ENCODE measurements around the gene PKD2.

Gene PKD2

GRCh38 chr4:88054229-88054628 is 46.8 kb downstream of the PKD2 start:
- TF ChIP-seq CTCF (IDR thresholded peaks at IDR 0.05; ENCODE audit: insufficient read depth, missing control alignments) = no peak

GRCh38 chr4:88054901-88055300 is 47.5 kb downstream of the PKD2 start:
- FAIRE-seq (no peak), DNase-seq (ENCODE audit: insufficient read length, low spot score) (no peak)
- TF ChIP-seq CTCF (IDR thresholded peaks at IDR 0.05; ENCODE audit: insufficient read depth, missing control alignments) = peak; percentile 23

More at GRCh38 chr4:88054229-88054628, 46.8 kb downstream of the PKD2 start:
- DNase-seq (ENCODE audit: insufficient read length, low spot score) (no peak), FAIRE-seq (no peak)

GRCh38 chr4:88058295-88058694 is 50.9 kb downstream of the PKD2 start:
- FAIRE-seq (no peak), DNase-seq (ENCODE audit: insufficient read length, low spot score) (no peak)
- TF ChIP-seq CTCF (IDR thresholded peaks at IDR 0.05; ENCODE audit: insufficient read depth, missing control alignments) = no peak

- no peak for TF ChIP-seq CTCF (IDR thresholded peaks at IDR 0.05; ENCODE audit: insufficient read depth, missing control alignments)
- no peak for DNase-seq (ENCODE audit: insufficient read length, low spot score)
- no peak for FAIRE-seq
Measured at GRCh38 chr4:88059766-88060165, 52.3 kb downstream of the PKD2 start.

GRCh38 chr4:88060431-88060830 is 53.0 kb downstream of the PKD2 start:
- no peak for FAIRE-seq

GRCh38 chr4:88062311-88062710 is 54.9 kb downstream of the PKD2 start:
- no peak for TF ChIP-seq CTCF (IDR thresholded peaks at IDR 0.05; ENCODE audit: insufficient read depth, missing control alignments)
- FAIRE-seq = no peak
- no peak for DNase-seq (ENCODE audit: insufficient read length, low spot score)

More at GRCh38 chr4:88060431-88060830, 53.0 kb downstream of the PKD2 start:
- TF ChIP-seq CTCF (IDR thresholded peaks at IDR 0.05; ENCODE audit: insufficient read depth, missing control alignments) = no peak
- DNase-seq (ENCODE audit: insufficient read length, low spot score) = no peak

- FAIRE-seq (no peak), DNase-seq (ENCODE audit: insufficient read length, low spot score) (no peak)
- TF ChIP-seq CTCF (IDR thresholded peaks at IDR 0.05; ENCODE audit: insufficient read depth, missing control alignments) = no peak
Measured at GRCh38 chr4:88062843-88063242, 55.4 kb downstream of the PKD2 start.
